ENCODE data around the gene OLFM2. TPM values are rescaled to one million over a fixed set of nuclear protein-coding genes. Genes with fewer than 3 reads are reported as not detected.

Gene OLFM2
- total and polyA plus RNA-seq, 2 experiments from 2014 or later = 58.1 to 117 TPM

GRCh38 chr19:9848060-9848459 is 88.3 kb downstream of the OLFM2 start:
- H3K9me2 ChIP-seq (ENCODE audit: insufficient read depth) = no peaks in the 10 kb centered on the region
- no peaks in the 10 kb centered on the region for H3K27me3 ChIP-seq (ENCODE audit: insufficient read depth)
- peaks cover 10% of the 10 kb centered on the region; the same call in 1 of the 2 replicates for H3K4me1 ChIP-seq (ENCODE audit: insufficient read depth)
- no peaks in the 10 kb centered on the region for H3F3A ChIP-seq (replicated peaks; ENCODE audit: low read depth)
- no peak overlapping the region for H3K27ac ChIP-seq (ENCODE audit: low read depth)
- Mint-ChIP-seq H3K27me3 (ENCODE audit: insufficient read depth, low read depth, poor library complexity) (peaks cover 9% of the 10 kb centered on the region), H3K9me3 (peaks cover 4% of the 10 kb centered on the region; the same call in 2 of the 3 replicates), H3K36me3 (ENCODE audit: low read depth) (peaks cover 24% of the 10 kb centered on the region), H3K4me1 (peaks cover 23% of the 10 kb centered on the region), H3K4me3 (no peak overlapping the region), H3K27ac (no peak overlapping the region)
- H3K36me3 ChIP-seq (ENCODE audit: insufficient read depth) = no peaks in the 10 kb centered on the region
- H3K79me2 ChIP-seq (replicated peaks; ENCODE audit: insufficient read depth) = no peaks in the 10 kb centered on the region
- H3K4me3 ChIP-seq = no peak overlapping the region
- TF ChIP-seq ZNF331 (CRISPR knock-in tag; IDR thresholded peaks at IDR 0.05; ENCODE audit: low read depth) (no peak), EZH2phosphoT487 (IDR thresholded peaks at IDR 0.05; ENCODE audit: unreplicated experiment) (no peak), CTCF (conservative IDR thresholded peaks at IDR 0.05; ENCODE audit: low read depth in 2 of 2) (peak; percentile 77 to 91), ETS1 (IDR thresholded peaks at IDR 0.05) (no peak)
- H3K4me2 ChIP-seq = no peak overlapping the region
- no peak overlapping the region for H2AFZ ChIP-seq
- H4K20me1 ChIP-seq (replicated peaks; ENCODE audit: insufficient read depth) = peaks cover 8% of the 10 kb centered on the region; the same call in 1 of the 2 replicates
- peak; percentile 82 for ATAC-seq
- peak; percentile 72 for DNase-seq (ENCODE audit: low spot score)

- no peaks in the 10 kb centered on the region for H3K36me3 ChIP-seq (ENCODE audit: insufficient read depth)
- no peak overlapping the region for H3K27ac ChIP-seq (ENCODE audit: low read depth)
- peak; percentile 77 for DNase-seq (ENCODE audit: low spot score)
- H3F3A ChIP-seq (replicated peaks; ENCODE audit: low read depth) = no peaks in the 10 kb centered on the region
- H4K20me1 ChIP-seq (replicated peaks; ENCODE audit: insufficient read depth) = peaks cover 8% of the 10 kb centered on the region; the same call in 1 of the 2 replicates
- peaks cover 31% of the 10 kb centered on the region for H3K36me3 Mint-ChIP-seq (ENCODE audit: low read depth)
- no peaks in the 10 kb centered on the region for H3K79me2 ChIP-seq (replicated peaks; ENCODE audit: insufficient read depth)
- no peaks in the 10 kb centered on the region for H3K27me3 ChIP-seq (ENCODE audit: insufficient read depth)
- no peak overlapping the region for H3K4me3 ChIP-seq
- H3K27me3 Mint-ChIP-seq (ENCODE audit: insufficient read depth, low read depth, poor library complexity) = peaks cover 9% of the 10 kb centered on the region
- H3K4me1 ChIP-seq (ENCODE audit: insufficient read depth) = peaks cover 10% of the 10 kb centered on the region; the same call in 1 of the 2 replicates
- H3K9me2 ChIP-seq (ENCODE audit: insufficient read depth) = no peaks in the 10 kb centered on the region
- peaks cover 23% of the 10 kb centered on the region for H3K4me1 Mint-ChIP-seq
- peaks cover 4% of the 10 kb centered on the region; the same call in 2 of the 3 replicates for H3K9me3 Mint-ChIP-seq
- no peak overlapping the region for H2AFZ ChIP-seq
- peak overlapping the region; percentile 31; the same call in 1 of the 2 replicates for H3K27ac Mint-ChIP-seq
- no peak overlapping the region for H3K4me2 ChIP-seq
- ATAC-seq = peak; percentile 72
- no peak overlapping the region for H3K4me3 Mint-ChIP-seq
- no peak for TF ChIP-seq JUNB (IDR thresholded peaks at IDR 0.05; ENCODE audit: unreplicated experiment)
- no peak for TF ChIP-seq ETS1 (IDR thresholded peaks at IDR 0.05)
- 0 out of 2 replicates have a peak, but pooled peaks have one; percentile 12 for TF ChIP-seq CREB1 (CRISPR knock-in tag; IDR thresholded peaks at IDR 0.05; ENCODE audit: low read depth)
- no peak for TF ChIP-seq ZNF114 (CRISPR knock-in tag; IDR thresholded peaks at IDR 0.05)
- TF ChIP-seq ZNF331 (CRISPR knock-in tag; IDR thresholded peaks at IDR 0.05; ENCODE audit: low read depth) = no peak
- no peak for TF ChIP-seq ZNF462 (CRISPR knock-in tag; IDR thresholded peaks at IDR 0.05)
- TF ChIP-seq EZH2 (IDR thresholded peaks at IDR 0.05; ENCODE audit: low read depth, unreplicated experiment) = no peak
Measured at GRCh38 chr19:9847087-9847671, 89.1 kb downstream of the OLFM2 start.
